Activated naive CD4-positive, alpha-beta T cell treated with anti-CD3 and anti-CD28 coated beads, Interleukin-2, amount 10 ng/mL, durations not matched to agents 7 days and 5 days (primary cell): Measurements from ENCODE around the gene GNG13.

Source experiments
- CTCF ChIA-PET: fragments of 350-600 bp; sonication (Branson Sonifier 250); formaldehyde crosslinking; loops from one replicate; lab custom pipeline; 2021; ENCODE audit warnings: antibody characterized with exemption; lab: Charles Lee
- DNase-seq: peaks from one replicate; pipeline ENCODE4 v3.0.0-alpha.2; 2020
- H3K27ac Mint-ChIP-seq: one replicate; pipeline ENCODE4 v1.8.0; 2021; ENCODE audit warnings: mild to moderate bottlenecking, moderate library complexity, mixed read lengths
- H3K27me3 Mint-ChIP-seq: one replicate; pipeline ENCODE4 v1.8.0; 2021; ENCODE audit warnings: mild to moderate bottlenecking, mixed read lengths
- H3K36me3 Mint-ChIP-seq: one replicate; pipeline ENCODE4 v1.8.0; 2021; ENCODE audit warnings: mixed read lengths
- H3K4me1 Mint-ChIP-seq: one replicate; pipeline ENCODE4 v1.8.0; 2021; ENCODE audit warnings: mixed read lengths
- H3K4me3 Mint-ChIP-seq: one replicate; pipeline ENCODE4 v1.8.0; 2021; ENCODE audit warnings: mild to moderate bottlenecking, moderate library complexity, mixed read lengths
- H3K9me3 Mint-ChIP-seq: one replicate; pipeline ENCODE4 v1.8.0; 2021; ENCODE audit warnings: mixed read lengths

The GNG13 gene

GRCh38 chr16:797686-798085 is 2.8 kb downstream of the GNG13 start:
- Mint-ChIP-seq H3K27me3 (peaks cover 48% of the 10 kb centered on the region), H3K27ac (no peak overlapping the region), H3K9me3 (no peaks in the 10 kb centered on the region), H3K4me3 (no peak overlapping the region), H3K36me3 (peaks cover 10% of the 10 kb centered on the region), H3K4me1 (no peaks in the 10 kb centered on the region)
- DNase-seq, result no peak
- CTCF ChIA-PET, result no interaction called here

GRCh38 chr16:797120-797420 is 3.5 kb downstream of the GNG13 start:
- H3K4me1 Mint-ChIP-seq, result no peaks in the 10 kb centered on the region
- H3K27ac Mint-ChIP-seq, result no peak overlapping the region
- peaks cover 10% of the 10 kb centered on the region for H3K36me3 Mint-ChIP-seq
- CTCF ChIA-PET, result no interaction called here
- no peak overlapping the region for H3K4me3 Mint-ChIP-seq
- DNase-seq, result peak; percentile 36
- H3K27me3 Mint-ChIP-seq, result peaks cover 42% of the 10 kb centered on the region
- no peaks in the 10 kb centered on the region for H3K9me3 Mint-ChIP-seq

GRCh38 chr16:796296-797119 is 4.0 kb downstream of the GNG13 start:
- Mint-ChIP-seq H3K27me3 (peaks cover 36% of the 10 kb centered on the region), H3K36me3 (peaks cover 13% of the 10 kb centered on the region), H3K9me3 (no peaks in the 10 kb centered on the region), H3K4me1 (no peaks in the 10 kb centered on the region), H3K4me3 (no peak overlapping the region), H3K27ac (no peak overlapping the region)
- CTCF ChIA-PET, result no interaction called here
- DNase-seq, result no peak

- Mint-ChIP-seq H3K27ac (no peak overlapping the region), H3K9me3 (no peaks in the 10 kb centered on the region), H3K4me3 (no peak overlapping the region), H3K36me3 (peaks cover 15% of the 10 kb centered on the region), H3K27me3 (peaks cover 28% of the 10 kb centered on the region), H3K4me1 (no peaks in the 10 kb centered on the region)
- DNase-seq, result no peak
- CTCF ChIA-PET, result no interaction called here
These were observed 4.8 kb downstream of the GNG13 start for GRCh38 chr16:795580-796229.

GRCh38 chr16:794853-795466 is 5.6 kb downstream of the GNG13 start:
- Mint-ChIP-seq H3K4me3 (no peak overlapping the region), H3K27ac (no peak overlapping the region), H3K36me3 (peaks cover 15% of the 10 kb centered on the region), H3K4me1 (peaks cover under 1% of the 10 kb centered on the region), H3K9me3 (no peaks in the 10 kb centered on the region), H3K27me3 (peaks cover 21% of the 10 kb centered on the region)
- CTCF ChIA-PET, result no interaction called here
- no peak for DNase-seq

GRCh38 chr16:794091-794822 is 6.3 kb downstream of the GNG13 start:
- Mint-ChIP-seq H3K4me3 (no peak overlapping the region), H3K27ac (no peak overlapping the region), H3K36me3 (peaks cover 15% of the 10 kb centered on the region), H3K9me3 (no peaks in the 10 kb centered on the region), H3K27me3 (peaks cover 14% of the 10 kb centered on the region), H3K4me1 (peaks cover 3% of the 10 kb centered on the region)
- CTCF ChIA-PET, result no interaction called here
- no peak for DNase-seq

- CTCF ChIA-PET, result no interaction called here
- no peak overlapping the region for H3K27ac Mint-ChIP-seq
- peaks cover 14% of the 10 kb centered on the region for H3K36me3 Mint-ChIP-seq
- peaks cover 5% of the 10 kb centered on the region for H3K27me3 Mint-ChIP-seq
- DNase-seq, result no peak
- no peak overlapping the region for H3K4me3 Mint-ChIP-seq
- no peaks in the 10 kb centered on the region for H3K9me3 Mint-ChIP-seq
- peaks cover 3% of the 10 kb centered on the region for H3K4me1 Mint-ChIP-seq
These were observed 7.1 kb downstream of the GNG13 start for GRCh38 chr16:793414-793813.

- CTCF ChIA-PET, result no interaction called here
- H3K4me3 Mint-ChIP-seq, result no peak overlapping the region
- peaks cover 12% of the 10 kb centered on the region for H3K36me3 Mint-ChIP-seq
- no peak for DNase-seq
- peaks cover 3% of the 10 kb centered on the region for H3K4me1 Mint-ChIP-seq
- no peaks in the 10 kb centered on the region for H3K9me3 Mint-ChIP-seq
- H3K27me3 Mint-ChIP-seq, result no peaks in the 10 kb centered on the region
- no peak overlapping the region for H3K27ac Mint-ChIP-seq
These were observed 8.1 kb downstream of the GNG13 start for GRCh38 chr16:792221-792995.

- DNase-seq, result no peak
- CTCF ChIA-PET, result no interaction called here
- Mint-ChIP-seq H3K27ac (no peak overlapping the region), H3K9me3 (no peaks in the 10 kb centered on the region), H3K4me3 (no peak overlapping the region), H3K4me1 (peaks cover 8% of the 10 kb centered on the region), H3K36me3 (peaks cover 8% of the 10 kb centered on the region), H3K27me3 (no peaks in the 10 kb centered on the region)
These were observed 9.4 kb downstream of the GNG13 start for GRCh38 chr16:791131-791530.

- Mint-ChIP-seq H3K27me3 (no peaks in the 10 kb centered on the region), H3K9me3 (no peaks in the 10 kb centered on the region), H3K36me3 (peaks cover 9% of the 10 kb centered on the region), H3K27ac (no peak overlapping the region), H3K4me1 (peaks cover 10% of the 10 kb centered on the region), H3K4me3 (peak overlapping the region; percentile 65)
- CTCF ChIA-PET, result no interaction called here
- no peak for DNase-seq
These were observed 10.4 kb downstream of the GNG13 start for GRCh38 chr16:790086-790485.

- Mint-ChIP-seq H3K27ac (no peak overlapping the region), H3K4me3 (peak overlapping the region; percentile 48), H3K9me3 (no peaks in the 10 kb centered on the region), H3K4me1 (peaks cover 14% of the 10 kb centered on the region), H3K27me3 (no peaks in the 10 kb centered on the region), H3K36me3 (peaks cover 13% of the 10 kb centered on the region)
- no peak for DNase-seq
- CTCF ChIA-PET, result no interaction called here
These were observed 11.2 kb downstream of the GNG13 start for GRCh38 chr16:789191-789850.

- H3K36me3 Mint-ChIP-seq, result peaks cover 13% of the 10 kb centered on the region
- peak; percentile 93 for DNase-seq
- H3K4me1 Mint-ChIP-seq, result peaks cover 14% of the 10 kb centered on the region
- H3K27ac Mint-ChIP-seq, result peak within 1 kb of the TSS; percentile 82
- H3K9me3 Mint-ChIP-seq, result no peaks in the 10 kb centered on the region
- peak within 1 kb of the TSS; percentile 87 for H3K4me3 Mint-ChIP-seq
- no peaks in the 10 kb centered on the region for H3K27me3 Mint-ChIP-seq
- CTCF ChIA-PET, result no interaction called here
These were observed 12.0 kb downstream of the GNG13 start, which contains the start of gene CHTF18 for GRCh38 chr16:788399-789126. Gene CHTF18, plus strand, starts transcription at chr16:788620. Its CDS starts 65 bp downstream, at chr16:788685.

- H3K36me3 Mint-ChIP-seq, result peaks cover 13% of the 10 kb centered on the region
- DNase-seq, result no peak
- peak within 1 kb of the TSS; percentile 87 for H3K4me3 Mint-ChIP-seq
- CTCF ChIA-PET, result interaction anchor here (6.3 kb wide), 1 partner anchor 76 kb away, joined by 94 read pairs; the partner anchor contains the start of gene METRN
- no peaks in the 10 kb centered on the region for H3K27me3 Mint-ChIP-seq
- peak within 1 kb of the TSS; percentile 82 for H3K27ac Mint-ChIP-seq
- H3K9me3 Mint-ChIP-seq, result no peaks in the 10 kb centered on the region
- peaks cover 14% of the 10 kb centered on the region for H3K4me1 Mint-ChIP-seq
These were observed 12.5 kb downstream of the GNG13 start, which contains the start of gene RPUSD1 for GRCh38 chr16:787978-788398. Gene RPUSD1, minus strand, starts transcription at chr16:788381. Its CDS starts 644 bp downstream, at chr16:787737.
